ENCODE measurements around the gene TUBB.
A peak's percentile ranks its signal among the peaks of the same experiment; 100 is the strongest.

Gene TUBB

DNA sequence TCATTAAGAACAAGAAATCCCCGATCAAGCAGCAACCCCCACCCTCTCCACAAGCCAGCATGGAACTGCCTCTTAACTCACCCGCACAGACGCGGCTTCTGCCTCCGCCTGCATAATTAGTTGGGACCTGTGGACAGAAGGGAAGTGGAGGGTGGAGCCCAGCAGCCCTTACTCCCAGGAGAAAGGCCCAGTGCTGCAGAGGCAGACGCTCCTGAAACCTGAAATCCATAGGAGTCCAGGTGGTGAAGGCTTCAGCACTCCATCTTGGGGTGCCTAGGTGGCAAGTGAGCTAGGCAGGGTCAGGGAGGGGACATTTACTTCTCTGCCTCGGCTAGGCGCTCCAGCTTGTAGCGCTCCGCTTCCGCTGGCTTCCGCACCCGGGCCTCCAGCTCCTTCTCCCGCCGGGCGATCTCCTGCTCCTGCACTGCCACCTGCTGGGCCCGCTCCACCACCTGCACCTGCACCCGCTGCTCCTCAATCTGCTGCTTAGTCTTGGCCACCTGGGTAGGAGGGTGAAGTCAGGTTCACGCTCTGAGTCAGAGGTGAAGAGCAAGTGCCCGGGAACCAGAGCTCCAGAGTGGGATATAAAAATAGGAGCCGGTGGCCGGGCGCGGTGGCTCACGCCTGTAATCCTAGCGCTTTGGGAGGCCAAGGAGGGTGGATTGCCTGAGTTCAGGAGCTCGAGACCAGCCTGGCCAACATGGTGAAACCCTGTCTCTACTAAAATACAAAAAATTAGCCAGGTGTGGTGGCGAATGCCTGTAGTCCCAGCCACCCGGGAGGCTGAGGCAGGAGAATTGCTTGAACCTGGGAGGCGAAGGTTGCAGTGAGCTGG is 10.7 kb downstream of the TUBB start:
- CTCF ChIA-PET: interaction anchor here (0.5 to 18.7 kb wide), 89 partner anchors 8 to 356 kb away, joined by 3 to 692 read pairs (median 5); partner anchors contain the start of genes DHX16, FLOT1, MDC1 and MRPS18B
- H3K27ac ChIP-seq (ENCODE audit: extremely low read depth, low read depth, low read length): no peak overlapping the region
- H3K4me3 ChIP-seq (ENCODE audit: low read depth, low read length): no peak overlapping the region
- TF ChIP-seq BCL11A (tag by site-specific recombination; IDR thresholded peaks at IDR 0.05; ENCODE audit: low read depth): 0 out of 2 replicates have a peak, but pooled peaks have one; percentile 35
- no peak for TF ChIP-seq ZNF701 (tag by site-specific recombination; IDR thresholded peaks at IDR 0.05)
- TF ChIP-seq ZNF501 (tag by site-specific recombination; IDR thresholded peaks at IDR 0.05): peak; percentile 47; the same call in 1 of the 2 replicates
- TF ChIP-seq, protein P1, sequence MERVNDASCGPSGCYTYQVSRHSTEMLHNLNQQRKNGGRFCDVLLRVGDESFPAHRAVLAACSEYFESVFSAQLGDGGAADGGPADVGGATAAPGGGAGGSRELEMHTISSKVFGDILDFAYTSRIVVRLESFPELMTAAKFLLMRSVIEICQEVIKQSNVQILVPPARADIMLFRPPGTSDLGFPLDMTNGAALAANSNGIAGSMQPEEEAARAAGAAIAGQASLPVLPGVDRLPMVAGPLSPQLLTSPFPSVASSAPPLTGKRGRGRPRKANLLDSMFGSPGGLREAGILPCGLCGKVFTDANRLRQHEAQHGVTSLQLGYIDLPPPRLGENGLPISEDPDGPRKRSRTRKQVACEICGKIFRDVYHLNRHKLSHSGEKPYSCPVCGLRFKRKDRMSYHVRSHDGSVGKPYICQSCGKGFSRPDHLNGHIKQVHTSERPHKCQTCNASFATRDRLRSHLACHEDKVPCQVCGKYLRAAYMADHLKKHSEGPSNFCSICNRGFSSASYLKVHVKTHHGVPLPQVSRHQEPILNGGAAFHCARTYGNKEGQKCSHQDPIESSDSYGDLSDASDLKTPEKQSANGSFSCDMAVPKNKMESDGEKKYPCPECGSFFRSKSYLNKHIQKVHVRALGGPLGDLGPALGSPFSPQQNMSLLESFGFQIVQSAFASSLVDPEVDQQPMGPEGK (tag by site-specific recombination; IDR thresholded peaks at IDR 0.05): peak; percentile 33; the same call in 1 of the 2 replicates
- 0 out of 2 replicates have a peak, but pooled peaks have one; percentile 12 for TF ChIP-seq KLF1 (tag by site-specific recombination; IDR thresholded peaks at IDR 0.05)
- no peak for TF ChIP-seq ZNF16 (tag by site-specific recombination; IDR thresholded peaks at IDR 0.05; ENCODE audit: low read depth)
- TF ChIP-seq GLI4 (tag by site-specific recombination; IDR thresholded peaks at IDR 0.05): no peak
- TF ChIP-seq ZNF239 (tag by site-specific recombination; IDR thresholded peaks at IDR 0.05): no peak
- no peak for TF ChIP-seq ZNF146 (tag by site-specific recombination; IDR thresholded peaks at IDR 0.05)
- no peak for TF ChIP-seq TCF7L2 (IDR thresholded peaks at IDR 0.05; ENCODE audit: borderline replicate concordance, low read depth, low read length)
- TF ChIP-seq ZNF549 (tag by site-specific recombination; IDR thresholded peaks at IDR 0.05): no peak
- TF ChIP-seq HOXC10 (CRISPR knock-in tag; IDR thresholded peaks at IDR 0.05): no peak
- TF ChIP-seq ZNF843 (tag by site-specific recombination; IDR thresholded peaks at IDR 0.05): 0 out of 2 replicates have a peak, but pooled peaks have one; percentile 9
- no peak for TF ChIP-seq ZSCAN16 (tag by site-specific recombination; IDR thresholded peaks at IDR 0.05)
- TF ChIP-seq, protein P2, sequence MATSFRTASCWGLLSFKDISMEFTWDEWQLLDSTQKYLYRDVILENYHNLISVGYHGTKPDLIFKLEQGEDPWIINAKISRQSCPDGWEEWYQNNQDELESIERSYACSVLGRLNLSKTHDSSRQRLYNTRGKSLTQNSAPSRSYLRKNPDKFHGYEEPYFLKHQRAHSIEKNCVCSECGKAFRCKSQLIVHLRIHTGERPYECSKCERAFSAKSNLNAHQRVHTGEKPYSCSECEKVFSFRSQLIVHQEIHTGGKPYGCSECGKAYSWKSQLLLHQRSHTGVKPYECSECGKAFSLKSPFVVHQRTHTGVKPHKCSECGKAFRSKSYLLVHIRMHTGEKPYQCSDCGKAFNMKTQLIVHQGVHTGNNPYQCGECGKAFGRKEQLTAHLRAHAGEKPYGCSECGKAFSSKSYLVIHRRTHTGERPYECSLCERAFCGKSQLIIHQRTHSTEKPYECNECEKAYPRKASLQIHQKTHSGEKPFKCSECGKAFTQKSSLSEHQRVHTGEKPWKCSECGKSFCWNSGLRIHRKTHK (tag by site-specific recombination; IDR thresholded peaks at IDR 0.05): no peak
- peak; percentile 94 for TF ChIP-seq ZIC2 (tag by site-specific recombination; IDR thresholded peaks at IDR 0.05)
- TF ChIP-seq ZNF132 (tag by site-specific recombination; IDR thresholded peaks at IDR 0.05; ENCODE audit: borderline replicate concordance): no peak
- TF ChIP-seq, protein P3, sequence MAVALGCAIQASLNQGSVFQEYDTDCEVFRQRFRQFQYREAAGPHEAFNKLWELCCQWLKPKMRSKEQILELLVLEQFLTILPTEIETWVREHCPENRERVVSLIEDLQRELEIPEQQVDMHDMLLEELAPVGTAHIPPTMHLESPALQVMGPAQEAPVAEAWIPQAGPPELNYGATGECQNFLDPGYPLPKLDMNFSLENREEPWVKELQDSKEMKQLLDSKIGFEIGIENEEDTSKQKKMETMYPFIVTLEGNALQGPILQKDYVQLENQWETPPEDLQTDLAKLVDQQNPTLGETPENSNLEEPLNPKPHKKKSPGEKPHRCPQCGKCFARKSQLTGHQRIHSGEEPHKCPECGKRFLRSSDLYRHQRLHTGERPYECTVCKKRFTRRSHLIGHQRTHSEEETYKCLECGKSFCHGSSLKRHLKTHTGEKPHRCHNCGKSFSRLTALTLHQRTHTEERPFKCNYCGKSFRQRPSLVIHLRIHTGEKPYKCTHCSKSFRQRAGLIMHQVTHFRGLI (tag by site-specific recombination; IDR thresholded peaks at IDR 0.05): no peak
- TF ChIP-seq ZNF560 (tag by site-specific recombination; IDR thresholded peaks at IDR 0.05; ENCODE audit: borderline replicate concordance): no peak
- TF ChIP-seq ZNF830 (tag by site-specific recombination; IDR thresholded peaks at IDR 0.05; ENCODE audit: low read depth): no peak
- peak; percentile 50; the same call in 1 of the 2 replicates for TF ChIP-seq GLIS1 (tag by site-specific recombination; IDR thresholded peaks at IDR 0.05)
- TF ChIP-seq ZNF266 (tag by site-specific recombination; IDR thresholded peaks at IDR 0.05; ENCODE audit: low read depth): no peak
- TF ChIP-seq GLIS2 (tag by site-specific recombination; IDR thresholded peaks at IDR 0.05): peak; percentile 21; the same call in 1 of the 2 replicates
- no peak for TF ChIP-seq ZNF175 (tag by site-specific recombination; IDR thresholded peaks at IDR 0.05)
- TF ChIP-seq ZNF112 (tag by site-specific recombination; IDR thresholded peaks at IDR 0.05): no peak
- TF ChIP-seq ZBTB20 (tag by site-specific recombination; IDR thresholded peaks at IDR 0.05): peak; percentile 78
- TF ChIP-seq ZNF548 (tag by site-specific recombination; IDR thresholded peaks at IDR 0.05): no peak
- TF ChIP-seq ZNF585B (tag by site-specific recombination; IDR thresholded peaks at IDR 0.05): no peak
- TF ChIP-seq ZBTB8A (tag by site-specific recombination; IDR thresholded peaks at IDR 0.05): peak; percentile 40; the same call in 1 of the 2 replicates
- TF ChIP-seq, protein P4, sequence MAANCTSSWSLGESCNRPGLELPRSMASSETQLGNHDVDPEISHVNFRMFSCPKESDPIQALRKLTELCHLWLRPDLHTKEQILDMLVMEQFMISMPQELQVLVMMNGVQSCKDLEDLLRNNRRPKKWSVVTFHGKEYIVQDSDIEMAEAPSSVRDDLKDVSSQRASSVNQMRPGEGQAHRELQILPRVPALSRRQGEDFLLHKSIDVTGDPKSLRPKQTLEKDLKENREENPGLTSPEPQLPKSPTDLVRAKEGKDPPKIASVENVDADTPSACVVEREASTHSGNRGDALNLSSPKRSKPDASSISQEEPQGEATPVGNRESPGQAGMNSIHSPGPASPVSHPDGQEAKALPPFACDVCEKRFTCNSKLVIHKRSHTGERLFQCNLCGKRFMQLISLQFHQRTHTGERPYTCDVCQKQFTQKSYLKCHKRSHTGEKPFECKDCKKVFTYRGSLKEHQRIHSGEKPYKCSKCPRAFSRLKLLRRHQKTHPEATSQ (tag by site-specific recombination; IDR thresholded peaks at IDR 0.05): no peak
- no peak for TF ChIP-seq ZNF311 (tag by site-specific recombination; IDR thresholded peaks at IDR 0.05; ENCODE audit: borderline replicate concordance)
- TF ChIP-seq ZBTB17 (tag by site-specific recombination; IDR thresholded peaks at IDR 0.05): peak; percentile 93

More for the DNA sequence above, 10.7 kb downstream of the TUBB start:
- POLR2A ChIA-PET: interaction anchor here (0.6 to 6.5 kb wide), 30 partner anchors 8 to 668 kb away, joined by 3 to 61 read pairs (median 4); partner anchors contain the start of genes ABCF1, DDR1, DHX16 and FLOT1
- peaks cover 34 to 77% of the 10 kb centered on the region in 2 experiments; a peak in 2 of 3 replicates for H3K36me3 ChIP-seq (ENCODE audit: control insufficient read depth in 2 of 2, insufficient read depth in 1 of 2, low read length in 2 of 2)
- H3K4me1 ChIP-seq (ENCODE audit: control insufficient read depth, insufficient read depth, low read length): peaks cover 4% of the 10 kb centered on the region
- H3K9me3 ChIP-seq (ENCODE audit: control insufficient read depth, insufficient read depth, low read depth, low read length): no peaks in the 10 kb centered on the region
